Measurements from ENCODE around the gene UCKL1.
A peak's percentile ranks its signal among the peaks of the same experiment; 100 is the strongest.

Gene UCKL1

GRCh38 chr20:63926298-63926697 lies 29.9 kb downstream of the UCKL1 start:
- no peak overlapping the region for H2BK5ac ChIP-seq (ENCODE audit: low read depth, low read length, poor library complexity)
- H3K4ac ChIP-seq (ENCODE audit: low read depth, low read length) = no peak overlapping the region
- no peak overlapping the region for H4K12ac ChIP-seq (ENCODE audit: low read depth, low read length)
- no peak overlapping the region for H4K8ac ChIP-seq (ENCODE audit: low read depth, low read length)
- H3K18ac ChIP-seq (ENCODE audit: low read length) = no peak overlapping the region
- H3K9ac ChIP-seq (ENCODE audit: low read length) = no peak overlapping the region
- no peak overlapping the region for H2AFZ ChIP-seq (ENCODE audit: insufficient read depth, low read length, poor library complexity)
- peaks cover 3% of the 10 kb centered on the region for H3K9me3 ChIP-seq (ENCODE audit: insufficient read depth, low read depth, low read length)
- no peak overlapping the region for H3K4me3 ChIP-seq (ENCODE audit: low read depth, low read length)
- H3K14ac ChIP-seq (ENCODE audit: low read length) = no peak overlapping the region
- H2AK5ac ChIP-seq (ENCODE audit: low read length) = no peak overlapping the region
- no peaks in the 10 kb centered on the region for H3K4me1 ChIP-seq (ENCODE audit: control insufficient read depth in 1 of 2, insufficient read depth in 2 of 2, low read length in 2 of 2)
- no peaks in the 10 kb centered on the region for H3K27me3 ChIP-seq (ENCODE audit: insufficient read depth, low read length)
- no peaks in the 10 kb centered on the region for H3K79me1 ChIP-seq (ENCODE audit: low read length)
- H3K4me2 ChIP-seq (ENCODE audit: low read length) = no peak overlapping the region
- no peak overlapping the region for H3K27ac ChIP-seq (ENCODE audit: low read depth, low read length)
- WGBS (ENCODE audit: extremely low coverage, insufficient coverage, insufficient read length) = no CpG with 5 or more reads among the region's 8 CpGs
- no peak overlapping the region for H2BK120ac ChIP-seq (ENCODE audit: insufficient read depth, low read length, poor library complexity)
- peaks cover 44 to 47% of the 10 kb centered on the region in 2 experiments for H3K36me3 ChIP-seq (ENCODE audit: control insufficient read depth in 1 of 2, insufficient read depth in 2 of 2, low read length in 2 of 2)
- DNase-seq = no peak
- H2BK12ac ChIP-seq (ENCODE audit: low read length) = no peak overlapping the region
- H3K23ac ChIP-seq (ENCODE audit: low read length) = no peak overlapping the region
- no peak overlapping the region for H4K91ac ChIP-seq (ENCODE audit: low read depth, low read length)
- H3K79me2 ChIP-seq (ENCODE audit: control insufficient read depth, insufficient read depth, low read length, poor library complexity) = no peaks in the 10 kb centered on the region

DNA sequence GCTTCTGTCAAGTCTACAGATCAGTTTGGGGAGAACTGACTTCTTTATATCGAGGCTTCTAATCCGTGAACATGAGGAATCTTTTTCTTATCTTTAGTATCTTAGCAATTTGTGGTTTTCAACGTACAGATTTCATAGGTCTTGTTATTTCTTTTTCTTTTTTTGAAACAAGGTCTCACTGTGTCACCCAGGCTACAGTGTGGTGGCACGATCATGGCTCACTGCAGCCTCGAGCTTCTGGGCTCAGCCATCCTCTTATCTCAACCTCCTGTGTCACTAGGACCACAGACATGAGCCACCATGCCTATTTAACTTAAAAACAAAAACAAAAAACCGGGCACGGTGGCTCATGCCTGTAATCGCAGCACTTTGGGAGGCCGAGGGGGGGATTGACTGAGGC lies 32.0 kb downstream of the UCKL1 start:
- Histone ChIP-seq H3K79me2 (ENCODE audit: control insufficient read depth, insufficient read depth, low read length, poor library complexity) (no peaks in the 10 kb centered on the region), H3K4me1 (ENCODE audit: control insufficient read depth in 1 of 2, insufficient read depth in 2 of 2, low read length in 2 of 2) (no peaks in the 10 kb centered on the region), H3K9me3 (ENCODE audit: insufficient read depth, low read depth, low read length) (peaks cover 3% of the 10 kb centered on the region), H3K79me1 (ENCODE audit: low read length) (no peaks in the 10 kb centered on the region), H3K27me3 (ENCODE audit: insufficient read depth, low read length) (no peaks in the 10 kb centered on the region), H2BK5ac (ENCODE audit: low read depth, low read length, poor library complexity) (no peak overlapping the region), H4K8ac (ENCODE audit: low read depth, low read length) (no peak overlapping the region), H3K4ac (ENCODE audit: low read depth, low read length) (no peak overlapping the region), H2BK120ac (ENCODE audit: insufficient read depth, low read length, poor library complexity) (no peak overlapping the region), H2AK5ac (ENCODE audit: low read length) (no peak overlapping the region), H3K9ac (ENCODE audit: low read length) (no peak overlapping the region), H3K23ac (ENCODE audit: low read length) (no peak overlapping the region), H3K27ac (ENCODE audit: low read depth, low read length) (no peak overlapping the region), H3K4me2 (ENCODE audit: low read length) (no peak overlapping the region), H2AFZ (ENCODE audit: insufficient read depth, low read length, poor library complexity) (no peak overlapping the region), H2BK12ac (ENCODE audit: low read length) (no peak overlapping the region), H4K91ac (ENCODE audit: low read depth, low read length) (no peak overlapping the region), H3K36me3 (ENCODE audit: control insufficient read depth in 1 of 2, insufficient read depth in 2 of 2, low read length in 2 of 2) (peaks cover 36 to 38% of the 10 kb centered on the region in 2 experiments), H4K12ac (ENCODE audit: low read depth, low read length) (no peak overlapping the region), H3K14ac (ENCODE audit: low read length) (no peak overlapping the region), H3K18ac (ENCODE audit: low read length) (no peak overlapping the region), H3K4me3 (ENCODE audit: low read depth, low read length) (no peak overlapping the region)
- DNase-seq = no peak
- WGBS (ENCODE audit: extremely low coverage, insufficient coverage, insufficient read length) = no CpG with 5 or more reads among the region's 9 CpGs

DNA sequence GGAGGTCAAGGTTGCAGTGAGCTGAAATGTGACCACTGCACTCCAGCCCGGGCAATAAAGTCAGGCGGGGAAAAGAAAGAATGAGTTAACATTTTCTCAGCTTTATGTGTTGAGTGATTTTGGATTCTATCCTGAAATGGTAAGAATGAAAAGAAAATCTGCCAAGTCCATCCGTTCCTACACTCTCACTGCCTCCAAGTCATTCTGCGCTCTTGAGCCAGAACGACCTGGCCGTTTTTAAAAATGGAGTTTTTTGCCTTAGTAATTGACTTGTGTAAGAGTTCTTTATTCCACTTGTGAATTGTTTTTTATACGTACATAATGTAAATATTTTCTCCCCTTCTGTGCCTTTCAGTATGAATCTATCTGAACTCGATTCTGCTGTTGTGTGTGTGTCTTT lies 32.6 kb downstream of the UCKL1 start:
- no peaks in the 10 kb centered on the region for H3K79me2 ChIP-seq (ENCODE audit: control insufficient read depth, insufficient read depth, low read length, poor library complexity)
- no CpG with 5 or more reads among the region's 8 CpGs for WGBS (ENCODE audit: extremely low coverage, insufficient coverage, insufficient read length)
- H3K79me1 ChIP-seq (ENCODE audit: low read length) = no peaks in the 10 kb centered on the region
- no peak overlapping the region for H3K18ac ChIP-seq (ENCODE audit: low read length)
- H2BK120ac ChIP-seq (ENCODE audit: insufficient read depth, low read length, poor library complexity) = no peak overlapping the region
- H3K9ac ChIP-seq (ENCODE audit: low read length) = no peak overlapping the region
- H3K36me3 ChIP-seq (ENCODE audit: control insufficient read depth in 1 of 2, insufficient read depth in 2 of 2, low read length in 2 of 2) = peaks cover 33 to 34% of the 10 kb centered on the region in 2 experiments
- H4K91ac ChIP-seq (ENCODE audit: low read depth, low read length) = no peak overlapping the region
- H2AK5ac ChIP-seq (ENCODE audit: low read length) = no peak overlapping the region
- H3K4me2 ChIP-seq (ENCODE audit: low read length) = no peak overlapping the region
- H3K4me3 ChIP-seq (ENCODE audit: low read depth, low read length) = no peak overlapping the region
- H3K23ac ChIP-seq (ENCODE audit: low read length) = no peak overlapping the region
- H2AFZ ChIP-seq (ENCODE audit: insufficient read depth, low read length, poor library complexity) = no peak overlapping the region
- no peaks in the 10 kb centered on the region for H3K27me3 ChIP-seq (ENCODE audit: insufficient read depth, low read length)
- no peak overlapping the region for H3K27ac ChIP-seq (ENCODE audit: low read depth, low read length)
- H3K4ac ChIP-seq (ENCODE audit: low read depth, low read length) = no peak overlapping the region
- no peak overlapping the region for H4K12ac ChIP-seq (ENCODE audit: low read depth, low read length)
- no peaks in the 10 kb centered on the region for H3K9me3 ChIP-seq (ENCODE audit: insufficient read depth, low read depth, low read length)
- no peak overlapping the region for H2BK5ac ChIP-seq (ENCODE audit: low read depth, low read length, poor library complexity)
- H3K4me1 ChIP-seq (ENCODE audit: control insufficient read depth in 1 of 2, insufficient read depth in 2 of 2, low read length in 2 of 2) = no peaks in the 10 kb centered on the region
- no peak overlapping the region for H3K14ac ChIP-seq (ENCODE audit: low read length)
- no peak overlapping the region for H2BK12ac ChIP-seq (ENCODE audit: low read length)
- no peak for DNase-seq
- no peak overlapping the region for H4K8ac ChIP-seq (ENCODE audit: low read depth, low read length)

DNA sequence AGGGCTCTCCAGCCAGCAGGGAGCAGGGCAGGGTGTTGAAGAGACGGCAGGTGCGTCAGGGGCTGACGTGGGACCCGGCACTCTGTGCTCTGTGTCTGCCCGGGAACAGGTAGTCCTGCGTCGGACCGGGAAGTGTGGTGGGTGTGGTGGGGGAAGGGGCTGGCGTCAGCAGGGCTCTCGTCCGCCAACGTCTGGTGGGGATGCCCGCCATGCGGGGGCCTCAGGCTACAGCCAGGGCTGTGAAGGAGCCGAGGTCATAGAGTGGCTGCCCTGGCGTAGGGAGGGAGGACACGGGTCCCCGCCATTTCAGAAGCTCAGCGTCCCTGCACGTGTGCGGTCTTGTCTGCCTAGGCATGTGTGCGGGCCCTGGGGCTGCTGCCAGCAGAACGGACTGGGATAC lies 36.0 kb downstream of the UCKL1 start:
- no peak overlapping the region for H2BK120ac ChIP-seq (ENCODE audit: insufficient read depth, low read length, poor library complexity)
- no peak overlapping the region for H3K23ac ChIP-seq (ENCODE audit: low read length)
- peaks cover 4% of the 10 kb centered on the region for H3K9me3 ChIP-seq (ENCODE audit: insufficient read depth, low read depth, low read length)
- H2AK5ac ChIP-seq (ENCODE audit: low read length) = no peak overlapping the region
- H3K79me1 ChIP-seq (ENCODE audit: low read length) = no peaks in the 10 kb centered on the region
- no peak overlapping the region for H4K8ac ChIP-seq (ENCODE audit: low read depth, low read length)
- no peak overlapping the region for H3K4me3 ChIP-seq (ENCODE audit: low read depth, low read length)
- no peak overlapping the region for H2BK12ac ChIP-seq (ENCODE audit: low read length)
- H3K27me3 ChIP-seq (ENCODE audit: insufficient read depth, low read length) = no peaks in the 10 kb centered on the region
- H3K79me2 ChIP-seq (ENCODE audit: control insufficient read depth, insufficient read depth, low read length, poor library complexity) = no peaks in the 10 kb centered on the region
- no peak overlapping the region for H4K91ac ChIP-seq (ENCODE audit: low read depth, low read length)
- peak overlapping the region; percentile 19 for H3K18ac ChIP-seq (ENCODE audit: low read length)
- no peak overlapping the region for H3K9ac ChIP-seq (ENCODE audit: low read length)
- no peak for DNase-seq
- no peaks in the 10 kb centered on the region for H3K4me1 ChIP-seq (ENCODE audit: control insufficient read depth in 1 of 2, insufficient read depth in 2 of 2, low read length in 2 of 2)
- H2BK5ac ChIP-seq (ENCODE audit: low read depth, low read length, poor library complexity) = no peak overlapping the region
- no peak overlapping the region for H2AFZ ChIP-seq (ENCODE audit: insufficient read depth, low read length, poor library complexity)
- H3K27ac ChIP-seq (ENCODE audit: low read depth, low read length) = no peak overlapping the region
- WGBS (ENCODE audit: extremely low coverage, insufficient coverage, insufficient read length) = no CpG with 5 or more reads among the region's 23 CpGs
- no peak overlapping the region for H3K14ac ChIP-seq (ENCODE audit: low read length)
- peaks cover 28 to 30% of the 10 kb centered on the region in 2 experiments for H3K36me3 ChIP-seq (ENCODE audit: control insufficient read depth in 1 of 2, insufficient read depth in 2 of 2, low read length in 2 of 2)
- H4K12ac ChIP-seq (ENCODE audit: low read depth, low read length) = no peak overlapping the region
- no peak overlapping the region for H3K4me2 ChIP-seq (ENCODE audit: low read length)
- peak overlapping the region; percentile 59 for H3K4ac ChIP-seq (ENCODE audit: low read depth, low read length)
